SK-N-SH (cell line): ENCODE results near the gene HOXB7. TPM values are rescaled to one million over a fixed set of nuclear protein-coding genes. Genes with fewer than 3 reads are reported as not detected.
A peak's percentile ranks its signal among the peaks of the same experiment; 100 is the strongest.

Experiments
- CTCF ChIA-PET: fragments of 300-600, 350-600 bp; formaldehyde crosslinking; extraction: SDS; loops from one replicate; lab custom pipeline; 2021; lab: Yijun Ruan, JAX
- POLR2A ChIA-PET: fragments of 350-600 bp; sonication (Branson Sonifier 250); formaldehyde crosslinking; extraction: SDS; loops from one replicate; lab custom pipeline; 2020; ENCODE audit warnings: antibody characterized with exemption, inconsistent platforms; lab: Yijun Ruan, JAX
- DNase-seq: peaks from one replicate; pipeline ENCODE4 v3.0.0; 2012
- H2AFZ ChIP-seq: fragments of 200-600 bp; sonication (generic); 2 replicates; pipeline ENCODE4 v1.8.1; 2016; ENCODE audit warnings: antibody characterized with exemption, mild to moderate bottlenecking, low read depth
- H3F3A ChIP-seq: fragments of 200-600 bp; sonication (generic); replicated peaks from 2 replicates; pipeline ENCODE3; 2016; ENCODE audit warnings: antibody characterized with exemption, mild to moderate bottlenecking; ENCODE audit not compliant: insufficient read depth
- H3K27ac ChIP-seq, 2 experiments: fragments of 200-500 bp in 1 of 2; fragments of 200-600 bp in 1 of 2; sonication (Bioruptor generic) in 1 of 2; sonication (generic), shearing (Covaris generic) in 1 of 2; 2 replicates each; pipeline versions ENCODE4 v1.5.1 to v1.6.1; 2014 to 2016; ENCODE audit warnings: low read depth in 2 of 2, inconsistent platforms in 1 of 2, low read length in 1 of 2, mild to moderate bottlenecking in 1 of 2, mixed read lengths in 1 of 2
- H3K27me3 ChIP-seq: fragments of 200-600 bp; sonication (generic), shearing (Covaris generic); 2 replicates; pipeline ENCODE4 v1.6.1; 2016; ENCODE audit warnings: mixed run types; ENCODE audit not compliant: insufficient read depth
- H3K36me3 ChIP-seq, 2 experiments: fragments of 200-500 bp in 1 of 2; fragments of 200-600 bp in 1 of 2; sonication (Bioruptor generic) in 1 of 2; sonication (generic) in 1 of 2; replicated peaks in 1 of 2; 2 replicates each; pipeline versions ENCODE3 to v1.5.1; 2014 to 2016; ENCODE audit warnings: low read length in 1 of 2, mild to moderate bottlenecking in 1 of 2; ENCODE audit not compliant: insufficient read depth in 2 of 2, control insufficient read depth in 1 of 2
- H3K4me1 ChIP-seq, 2 experiments: fragments of 200-500 bp in 1 of 2; fragments of 200-600 bp in 1 of 2; sonication (Bioruptor generic) in 1 of 2; sonication (generic), shearing (Covaris generic) in 1 of 2; 2 replicates each; pipeline versions ENCODE4 v1.5.1 to v1.6.1; 2014 to 2016; ENCODE audit warnings: low read depth in 1 of 2, low read length in 1 of 2, mixed run types in 1 of 2; ENCODE audit not compliant: insufficient read depth in 2 of 2, control insufficient read depth in 1 of 2
- H3K4me2 ChIP-seq: fragments of 200-600 bp; sonication (generic), shearing (Covaris generic); 2 replicates; pipeline ENCODE4 v1.6.1; 2017; ENCODE audit warnings: mixed run types
- H3K4me3 ChIP-seq, 2 experiments: fragments of 200-500 bp in 1 of 2; fragments of 200-600 bp in 1 of 2; sonication (Bioruptor generic) in 1 of 2; sonication (generic), shearing (Covaris generic) in 1 of 2; 2 replicates each; pipeline versions ENCODE4 v1.5.1 to v1.8.1; 2014 to 2016; ENCODE audit warnings: low read depth in 2 of 2, inconsistent platforms in 1 of 2, low read length in 1 of 2, mild to moderate bottlenecking in 1 of 2, mixed read lengths in 1 of 2, moderate library complexity in 1 of 2
- H3K79me2 ChIP-seq: fragments of 200-600 bp; sonication (generic); 2 replicates; pipeline ENCODE4 v1.8.1; 2017; ENCODE audit warnings: mild to moderate bottlenecking; ENCODE audit not compliant: insufficient read depth
- H3K9ac ChIP-seq: fragments of 200-600 bp; sonication (generic); 2 replicates; pipeline ENCODE4 v1.6.1; 2017; ENCODE audit warnings: mixed run types
- H3K9me2 ChIP-seq: fragments of 200-600 bp; sonication (generic); 2 replicates; pipeline ENCODE4 v1.6.1; 2017; ENCODE audit warnings: mixed run types
- H3K9me3 ChIP-seq: fragments of 200-600 bp; sonication (generic); 2 replicates; pipeline ENCODE4 v1.6.1; 2017; ENCODE audit warnings: mixed run types, mild to moderate bottlenecking, moderate library complexity
- H4K20me1 ChIP-seq: fragments of 200-600 bp; sonication (generic); 2 replicates; pipeline ENCODE4 v1.6.1; 2017; ENCODE audit warnings: mild to moderate bottlenecking, mixed run types; ENCODE audit not compliant: insufficient read depth
- CTCF ChIP-seq: fragments of 200-600 bp; sonication (generic); IDR thresholded peaks from 2 replicates; pipeline ENCODE4 v1.6.1; 2017; ENCODE audit warnings: antibody characterized with exemption, mild to moderate bottlenecking, moderate library complexity
- EZH2phosphoT487 ChIP-seq: fragments of 200-600 bp; sonication (generic); IDR thresholded peaks from 2 replicates; pipeline ENCODE4 v1.6.1; 2017; ENCODE audit warnings: low read depth, mixed run types, mild to moderate bottlenecking, antibody characterized with exemption, moderate library complexity, borderline replicate concordance
- GATA2 ChIP-seq: sonication (generic); formaldehyde crosslinking; IDR thresholded peaks from 2 replicates; pipeline ENCODE4 v1.5.0; 2020; ENCODE audit warnings: mild to moderate bottlenecking, missing genetic modification reagents
- MEF2A ChIP-seq: IDR thresholded peaks from 2 replicates; pipeline ENCODE4 v1.4.0; 2012; ENCODE audit warnings: low read depth, borderline replicate concordance
- RXRA ChIP-seq: IDR thresholded peaks from 2 replicates; pipeline ENCODE4 v1.4.0; 2012; ENCODE audit warnings: low read depth, mild to moderate bottlenecking, borderline replicate concordance
- TCF12 ChIP-seq: IDR thresholded peaks from 2 replicates; pipeline ENCODE4 v1.4.0; 2012
- TEAD4 ChIP-seq: IDR thresholded peaks from 2 replicates; pipeline ENCODE4 v1.4.0; 2012; ENCODE audit warnings: mild to moderate bottlenecking, borderline replicate concordance; ENCODE audit not compliant: insufficient read depth
- WGBS: methylation state at CpG from one replicate; pipeline ENCODE4 v1.1.6; 2017; ENCODE audit warnings: low lambda C conversion rate; 5-methylcytosine and 5-hydroxymethylcytosine counted together
- polyA plus RNA-seq, 3 experiments: library from polyadenylated mRNA; depleted of rRNA; stranded (reverse); fragments of >200 nt; gene quantifications; 2 replicates each; pipeline ENCODE4 v1.2.3, GENCODE V29; 2012
- TF ChIP-seq, protein P1 (sequence below): IDR thresholded peaks from 2 replicates; pipeline ENCODE4 v1.4.0; 2012; ENCODE audit warnings: low read depth, borderline replicate concordance
- TF ChIP-seq, protein P2 (sequence below): IDR thresholded peaks from 2 replicates; pipeline ENCODE4; 2012

HOXB7 gene
- polyA plus RNA-seq, 1 of the 3 experiments (the other 2 are of a cell fraction): not detected

DNA sequence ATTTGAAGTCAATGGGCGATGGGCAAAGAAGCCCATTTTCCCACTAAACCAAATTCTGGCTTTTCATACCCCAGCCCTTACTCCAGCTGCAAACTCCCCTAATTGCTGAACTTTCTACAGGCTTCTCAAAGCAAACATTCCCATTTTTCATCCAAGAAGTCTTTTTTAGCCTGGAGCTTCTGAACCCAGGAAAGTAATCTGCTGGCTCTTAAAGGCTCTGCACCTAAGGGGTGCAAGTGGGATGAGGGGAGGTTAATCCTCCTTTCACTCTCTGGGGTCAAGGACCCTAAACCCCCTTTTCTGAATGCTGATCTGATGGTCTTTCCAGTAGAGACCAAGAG, 2.4 kb downstream of the HOXB7 start:
- H3K9me2 ChIP-seq: no peaks in the 10 kb centered on the region
- peaks cover 99% of the 10 kb centered on the region for H3K27me3 ChIP-seq
- peaks cover 5% of the 10 kb centered on the region; the same call in 1 of the 2 replicates for H4K20me1 ChIP-seq
- H3K27ac ChIP-seq: no peak overlapping the region
- no peak for TF ChIP-seq RXRA
- TF ChIP-seq TCF12: no peak
- TF ChIP-seq, protein P1, sequence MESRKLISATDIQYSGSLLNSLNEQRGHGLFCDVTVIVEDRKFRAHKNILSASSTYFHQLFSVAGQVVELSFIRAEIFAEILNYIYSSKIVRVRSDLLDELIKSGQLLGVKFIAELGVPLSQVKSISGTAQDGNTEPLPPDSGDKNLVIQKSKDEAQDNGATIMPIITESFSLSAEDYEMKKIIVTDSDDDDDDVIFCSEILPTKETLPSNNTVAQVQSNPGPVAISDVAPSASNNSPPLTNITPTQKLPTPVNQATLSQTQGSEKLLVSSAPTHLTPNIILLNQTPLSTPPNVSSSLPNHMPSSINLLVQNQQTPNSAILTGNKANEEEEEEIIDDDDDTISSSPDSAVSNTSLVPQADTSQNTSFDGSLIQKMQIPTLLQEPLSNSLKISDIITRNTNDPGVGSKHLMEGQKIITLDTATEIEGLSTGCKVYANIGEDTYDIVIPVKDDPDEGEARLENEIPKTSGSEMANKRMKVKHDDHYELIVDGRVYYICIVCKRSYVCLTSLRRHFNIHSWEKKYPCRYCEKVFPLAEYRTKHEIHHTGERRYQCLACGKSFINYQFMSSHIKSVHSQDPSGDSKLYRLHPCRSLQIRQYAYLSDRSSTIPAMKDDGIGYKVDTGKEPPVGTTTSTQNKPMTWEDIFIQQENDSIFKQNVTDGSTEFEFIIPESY: no peak
- TF ChIP-seq CTCF: no peak
- TF ChIP-seq, protein P2, sequence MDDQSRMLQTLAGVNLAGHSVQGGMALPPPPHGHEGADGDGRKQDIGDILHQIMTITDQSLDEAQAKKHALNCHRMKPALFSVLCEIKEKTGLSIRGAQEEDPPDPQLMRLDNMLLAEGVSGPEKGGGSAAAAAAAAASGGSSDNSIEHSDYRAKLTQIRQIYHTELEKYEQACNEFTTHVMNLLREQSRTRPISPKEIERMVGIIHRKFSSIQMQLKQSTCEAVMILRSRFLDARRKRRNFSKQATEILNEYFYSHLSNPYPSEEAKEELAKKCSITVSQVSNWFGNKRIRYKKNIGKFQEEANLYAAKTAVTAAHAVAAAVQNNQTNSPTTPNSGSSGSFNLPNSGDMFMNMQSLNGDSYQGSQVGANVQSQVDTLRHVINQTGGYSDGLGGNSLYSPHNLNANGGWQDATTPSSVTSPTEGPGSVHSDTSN: no peak
- TF ChIP-seq, all 33 proteins: peak for 0
- H3F3A ChIP-seq: no peaks in the 10 kb centered on the region
- CTCF ChIA-PET: interaction anchor here (0.9 to 1.9 kb wide), 6 partner anchors 49 to 594 kb away, joined by 3 to 6 read pairs (median 4); no protein-coding TSS in a partner anchor
- H3K4me3 ChIP-seq: no peak overlapping the region
- no peak overlapping the region for H2AFZ ChIP-seq
- POLR2A ChIA-PET: no interaction called here
- H3K79me2 ChIP-seq: no peaks in the 10 kb centered on the region
- no peaks in the 10 kb centered on the region; a peak in 1 of 4 replicates for H3K4me1 ChIP-seq
- no peak overlapping the region for H3K4me2 ChIP-seq
- WGBS: 71% methylated on average over 1 of the region's 1 CpG
- DNase-seq: no peak
- H3K9ac ChIP-seq: no peak overlapping the region
- no peaks in the 10 kb centered on the region for H3K9me3 ChIP-seq
- no peaks in the 10 kb centered on the region for H3K36me3 ChIP-seq

DNA sequence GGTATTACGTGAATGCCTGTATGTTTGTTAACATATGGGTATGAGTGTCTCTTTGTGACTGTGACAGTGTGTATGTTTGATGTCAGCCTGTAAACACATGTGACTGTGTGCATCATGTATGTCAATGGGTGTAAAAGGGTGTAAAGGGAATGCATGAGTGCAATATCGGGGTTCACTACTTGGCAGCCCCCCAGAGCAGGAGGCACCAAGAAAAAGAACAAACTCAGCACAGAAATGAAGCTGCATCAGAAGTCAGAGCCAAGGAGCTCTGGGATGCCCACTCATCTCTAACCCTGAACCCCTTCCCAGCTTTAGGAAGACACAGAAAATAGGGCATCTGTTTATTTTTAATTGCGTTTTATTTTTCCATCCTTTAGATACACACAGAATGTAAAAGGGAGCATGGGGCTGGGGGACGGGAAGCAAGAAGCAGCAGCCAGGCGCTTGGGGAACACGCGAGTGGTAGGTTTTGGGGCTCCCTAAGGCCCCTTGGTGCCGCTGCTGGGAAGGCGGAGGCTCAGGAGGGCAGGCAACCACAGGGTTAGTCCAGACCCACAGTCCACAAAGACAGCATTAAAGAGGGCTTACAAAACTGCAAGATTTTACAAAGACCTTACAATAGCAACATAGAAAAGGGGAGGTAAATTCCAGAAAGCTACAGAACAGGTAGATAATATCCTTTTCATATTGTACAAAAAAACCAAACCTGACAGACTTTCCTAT, 3.8 kb downstream of the HOXB7 start:
- no peaks in the 10 kb centered on the region for H3K9me2 ChIP-seq
- H3K4me1 ChIP-seq: no peaks in the 10 kb centered on the region; a peak in 1 of 4 replicates
- ChIA-PET CTCF (interaction anchor here (0.9 to 1.9 kb wide), 9 partner anchors 11 to 454 kb away, joined by 3 to 14 read pairs (median 5); partner anchors contain the start of gene HOXB5), POLR2A (no interaction called here)
- H3K4me2 ChIP-seq: no peak overlapping the region
- no peaks in the 10 kb centered on the region for H3K9me3 ChIP-seq
- H3F3A ChIP-seq: no peaks in the 10 kb centered on the region
- no peak overlapping the region for H3K4me3 ChIP-seq
- no peak overlapping the region for H2AFZ ChIP-seq
- WGBS: 11% methylated on average over 9 of the region's 9 CpGs
- H3K79me2 ChIP-seq: no peaks in the 10 kb centered on the region
- H3K27me3 ChIP-seq: peaks cover 100% of the 10 kb centered on the region
- no peak for DNase-seq
- TF ChIP-seq MEF2A: no peak
- TF ChIP-seq EZH2phosphoT487: peak; percentile 28; the same call in 1 of the 2 replicates
- TF ChIP-seq TEAD4: no peak
- no peak for TF ChIP-seq GATA2 (CRISPR knock-in tag)
- H4K20me1 ChIP-seq: peaks cover 4% of the 10 kb centered on the region; the same call in 1 of the 2 replicates
- H3K36me3 ChIP-seq: no peaks in the 10 kb centered on the region
- no peak overlapping the region for H3K9ac ChIP-seq
- H3K27ac ChIP-seq: no peak overlapping the region
